IMR-90 (cell line): ENCODE results near the gene AFAP1L1. TPM values are rescaled to one million over a fixed set of nuclear protein-coding genes. Genes with fewer than 3 reads are reported as not detected.

Source experiments
- ATAC-seq: fragments of 200-7000 bp; cut with Tn5 transposase; 2 replicates; pipeline ENCODE4 v1.9.1; 2020; ENCODE audit warnings: low read depth, mild to moderate bottlenecking, moderate library complexity
- BruUV-seq: library from RNA; stranded (reverse); fragments of 400-500 nt; replicated peaks from 2 replicates; lab custom pipeline; 2021; lab: Mats Ljungman, UMichigan
- CTCF ChIA-PET: fragments of 300-600 bp; formaldehyde crosslinking; extraction: SDS; loops from one replicate; lab custom pipeline; 2021; ENCODE audit warnings: antibody characterized with exemption; lab: Yijun Ruan, JAX
- POLR2A ChIA-PET: fragments of 300-600 bp; sonication (Branson Sonifier 250); formaldehyde crosslinking; loops from one replicate; lab custom pipeline; 2022; ENCODE audit warnings: antibody characterized with exemption; ENCODE audit not compliant: unreplicated experiment; lab: Charles Lee
- DNase-seq: peaks from one replicate; pipeline ENCODE4 v3.0.0; 2013
- H2AFZ ChIP-seq: replicated peaks from 2 replicates; pipeline ENCODE3; 2013; ENCODE audit warnings: low read length, mild to moderate bottlenecking; ENCODE audit not compliant: poor library complexity
- H2AK5ac ChIP-seq: 2 replicates; pipeline ENCODE4 v1.6.1; 2013; ENCODE audit warnings: low read depth, low read length, inconsistent platforms
- H2AK9ac ChIP-seq: replicated peaks from 2 replicates; pipeline ENCODE3; 2013; ENCODE audit warnings: mild to moderate bottlenecking, low read depth, low read length, moderate library complexity; ENCODE audit not compliant: poor library complexity
- H2BK120ac ChIP-seq: 2 replicates; pipeline ENCODE4 v1.6.1; 2013; ENCODE audit warnings: low read depth, low read length, inconsistent platforms
- H2BK15ac ChIP-seq: 3 replicates; pipeline ENCODE4 v1.6.1; 2013; ENCODE audit warnings: low read depth, low read length, inconsistent platforms
- H2BK20ac ChIP-seq: 2 replicates; pipeline ENCODE4 v1.6.1; 2013; ENCODE audit warnings: low read depth, mild to moderate bottlenecking, inconsistent platforms, low read length, moderate library complexity
- H2BK5ac ChIP-seq: 2 replicates; pipeline ENCODE4 v1.6.1; 2013; ENCODE audit warnings: mild to moderate bottlenecking, low read depth, low read length, inconsistent platforms; ENCODE audit not compliant: poor library complexity, severe bottlenecking
- H3K14ac ChIP-seq: replicated peaks from 2 replicates; pipeline ENCODE4 v1.6.1; 2013; ENCODE audit warnings: low read depth, low read length, inconsistent platforms
- H3K18ac ChIP-seq: 2 replicates; pipeline ENCODE4 v1.6.1; 2013; ENCODE audit warnings: low read depth, low read length, control low read depth
- H3K23ac ChIP-seq: 2 replicates; pipeline ENCODE4 v1.6.1; 2013; ENCODE audit warnings: low read depth, low read length, inconsistent platforms
- H3K27ac ChIP-seq: 2 replicates; pipeline ENCODE4 v1.5.1; 2013; ENCODE audit warnings: mild to moderate bottlenecking, control low read depth, low read length; ENCODE audit not compliant: insufficient read depth
- H3K27me3 ChIP-seq: 2 replicates; pipeline ENCODE4 v1.6.1; 2013; ENCODE audit warnings: low read length; ENCODE audit not compliant: control insufficient read depth, insufficient read depth
- H3K36me3 ChIP-seq: 2 replicates; pipeline ENCODE4 v1.6.1; 2013; ENCODE audit warnings: low read length, mixed read lengths; ENCODE audit not compliant: control insufficient read depth, insufficient read depth
- H3K4ac ChIP-seq: 2 replicates; pipeline ENCODE4 v1.6.1; 2013; ENCODE audit warnings: low read depth, low read length, inconsistent platforms
- H3K4me1 ChIP-seq: 2 replicates; pipeline ENCODE4 v1.6.1; 2013; ENCODE audit warnings: low read length, mixed read lengths; ENCODE audit not compliant: control insufficient read depth, insufficient read depth
- H3K4me2 ChIP-seq: 2 replicates; pipeline ENCODE4 v1.6.1; 2013; ENCODE audit warnings: low read depth, mild to moderate bottlenecking, control low read depth, low read length, moderate library complexity
- H3K4me3 ChIP-seq: 2 replicates; pipeline ENCODE4 v1.5.1; 2013; ENCODE audit warnings: low read depth, mild to moderate bottlenecking, control low read depth, low read length, moderate library complexity; ENCODE audit not compliant: insufficient read depth
- H3K56ac ChIP-seq: 2 replicates; pipeline ENCODE4 v1.6.1; 2013; ENCODE audit warnings: low read length, inconsistent platforms; ENCODE audit not compliant: insufficient read depth; ENCODE audit errors: extremely low read depth
- H3K79me1 ChIP-seq, 2 experiments: 2 replicates each; pipeline ENCODE4 v1.6.1; 2013; ENCODE audit warnings: low read length in 2 of 2, inconsistent platforms in 1 of 2, low read depth in 1 of 2
- H3K9ac ChIP-seq: 2 replicates; pipeline ENCODE4 v1.6.1; 2013; ENCODE audit warnings: low read depth, low read length, control low read depth
- H3K9me1 ChIP-seq: 2 replicates; pipeline ENCODE4 v1.6.1; 2013; ENCODE audit warnings: low read length, inconsistent platforms; ENCODE audit not compliant: insufficient read depth
- H3K9me3 ChIP-seq: 2 replicates; pipeline ENCODE4 v1.6.1; 2013; ENCODE audit warnings: low read length; ENCODE audit not compliant: control insufficient read depth, insufficient read depth
- H4K20me1 ChIP-seq: 2 replicates; pipeline ENCODE4 v1.6.1; 2013; ENCODE audit warnings: low read length, inconsistent platforms; ENCODE audit not compliant: insufficient read depth
- H4K5ac ChIP-seq: 2 replicates; pipeline ENCODE4 v1.6.1; 2013; ENCODE audit warnings: mild to moderate bottlenecking, low read depth, low read length, control low read depth
- H4K8ac ChIP-seq, 2 experiments: 2 replicates each; pipeline ENCODE4 v1.6.1; 2013; ENCODE audit warnings: low read depth in 2 of 2, low read length in 2 of 2, control low read depth in 1 of 2, inconsistent platforms in 1 of 2
- H4K91ac ChIP-seq: 2 replicates; pipeline ENCODE4 v1.6.1; 2013; ENCODE audit warnings: low read depth, low read length, inconsistent platforms; ENCODE audit not compliant: insufficient read depth
- BHLHE40 ChIP-seq: fragments of 150-350 bp; IDR thresholded peaks from 2 replicates; pipeline ENCODE4 v1.6.1; 2016; ENCODE audit warnings: mild to moderate bottlenecking, low read depth, low read length
- CEBPB ChIP-seq: IDR thresholded peaks from 2 replicates; pipeline ENCODE4 v1.6.1; 2012; ENCODE audit warnings: low read depth, low read length, improper control_type of control experiment
- MAFK ChIP-seq: IDR thresholded peaks from 2 replicates; pipeline ENCODE4 v1.6.1; 2012; ENCODE audit warnings: low read depth, low read length, improper control_type of control experiment
- MAZ ChIP-seq: IDR thresholded peaks from 2 replicates; pipeline ENCODE4 v1.6.1; 2012; ENCODE audit warnings: low read depth, mild to moderate bottlenecking, low read length, improper control_type of control experiment, moderate library complexity, borderline replicate concordance
- NFE2L2 ChIP-seq: fragments of 150-350 bp; IDR thresholded peaks from 2 replicates; pipeline ENCODE4 v1.6.1; 2016; ENCODE audit warnings: low read depth, mild to moderate bottlenecking, low read length
- POLR2A ChIP-seq: IDR thresholded peaks from 2 replicates; pipeline ENCODE4 v1.6.1; 2012; ENCODE audit warnings: mild to moderate bottlenecking, low read depth, low read length
- RCOR1 ChIP-seq: IDR thresholded peaks from 2 replicates; pipeline ENCODE4 v1.6.1; 2012; ENCODE audit warnings: mild to moderate bottlenecking, low read length, improper control_type of control experiment; ENCODE audit not compliant: insufficient replicate concordance
- WGBS, 2 experiments: methylation state at CpG; one replicate each; pipeline versions ENCODE4 v1.1.5 to v1.1.7; 2013; ENCODE audit warnings: missing lambda C conversion rate in 2 of 2; ENCODE audit not compliant: insufficient read length in 1 of 2; ENCODE audit errors: extremely low coverage in 2 of 2; 5-methylcytosine and 5-hydroxymethylcytosine counted together
- dilution Hi-C: fragments of 300-500 bp; cut with HindIII; formaldehyde crosslinking; loops from one replicate; pipeline ENCODE4 v1.14.3; 2018; ENCODE audit warnings: low sequenced_read_pairs; ENCODE audit not compliant: unreplicated experiment
- in situ Hi-C: fragments of 300-500 bp; cut with MboI; formaldehyde crosslinking; loops from 3 replicates; pipeline ENCODE4 v1.14.3; 2019; ENCODE audit warnings: low sequenced_read_pairs, inconsistent platforms, mixed read lengths
- intact Hi-C: fragments of 100-400 bp; cut with micrococcal nuclease; formaldehyde crosslinking; loops from 2 replicates; pipeline ENCODE4 v1.10.0; 2022
- polyA plus RNA-seq, 3 experiments: library from polyadenylated mRNA; depleted of rRNA; stranded (reverse); fragments of >200 nt; gene quantifications; 2 replicates each; pipeline ENCODE4 v1.2.3, GENCODE V29; 2012; ENCODE audit warnings: low replicate concordance in 1 of 3
- total RNA-seq: library from RNA; depleted of rRNA; stranded (reverse); fragments of >200 nt; gene quantifications from 2 replicates; pipeline ENCODE4 v1.2.3, GENCODE V29; 2012
- TF ChIP-seq, protein P1 (sequence below): conservative IDR thresholded peaks from 2 replicates; pipeline ENCODE4 v1.5.1; 2012; ENCODE audit warnings: mild to moderate bottlenecking, low read depth, low read length, improper control_type of control experiment

AFAP1L1 gene
- total and polyA plus RNA-seq, 2 of the 4 experiments (the other 2 are of a cell fraction) = 3.3 to 5.7 TPM

DNA sequence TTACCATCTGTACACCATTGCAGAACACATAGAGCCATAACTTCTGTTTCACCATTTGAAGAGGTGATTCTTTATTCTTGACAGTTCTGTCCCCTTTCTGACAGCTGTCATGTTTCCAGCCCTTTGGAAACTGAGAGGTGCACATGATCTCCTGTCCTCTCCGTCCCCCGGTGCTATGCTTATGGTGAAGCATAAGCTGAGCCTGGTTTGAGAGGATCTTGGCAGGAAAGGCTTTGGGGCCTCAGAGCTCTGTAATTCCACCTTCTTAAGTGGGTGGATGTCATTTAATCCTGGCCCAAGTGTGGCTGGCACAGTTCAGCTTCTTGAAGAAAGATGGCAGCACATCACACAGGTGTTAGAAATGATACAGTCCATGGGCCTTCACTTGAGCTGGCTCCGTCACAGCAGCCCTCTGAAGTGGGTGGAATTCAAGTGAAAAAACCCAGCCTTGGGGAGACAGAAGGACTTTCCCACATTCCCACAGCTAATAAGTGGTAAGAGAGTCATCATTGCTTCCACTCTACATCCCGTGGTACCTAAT lies 43.0 kb downstream of the AFAP1L1 start:
- no peak overlapping the region for H2BK120ac ChIP-seq
- H3K4me2 ChIP-seq = no peak overlapping the region
- no peaks in the 10 kb centered on the region for H3K36me3 ChIP-seq
- in situ Hi-C loops = no loop called here
- no peak overlapping the region for H3K4me3 ChIP-seq
- dilution Hi-C loops = no loop called here
- H4K8ac ChIP-seq = no peak overlapping the region
- no peak overlapping the region for H4K5ac ChIP-seq
- H2BK20ac ChIP-seq = no peak overlapping the region
- no peak overlapping the region for H2AK9ac ChIP-seq
- H4K91ac ChIP-seq = no peak overlapping the region
- no CpG with 5 or more reads among the region's 4 CpGs for WGBS, 2 experiments
- no peaks in the 10 kb centered on the region for H3K27me3 ChIP-seq
- DNase-seq (no peak), ATAC-seq (no peak)
- H3K9me1 ChIP-seq = 0 out of 2 replicates have a peak, but pooled peaks cover 16% of the 10 kb centered on the region
- CTCF ChIA-PET = interaction anchor here (0.9 to 2.7 kb wide), 2 partner anchors 28 to 53 kb away, joined by 3 to 8 read pairs; no protein-coding TSS in a partner anchor
- no peak overlapping the region for H3K4ac ChIP-seq
- intact Hi-C loops = no loop called here
- H2AK5ac ChIP-seq = no peak overlapping the region
- H3K9me3 ChIP-seq = no peaks in the 10 kb centered on the region
- TF ChIP-seq BHLHE40 (no peak), MAFK (no peak), RCOR1 (no peak), MAZ (no peak), CEBPB (no peak), POLR2A (no peak), NFE2L2 (no peak)
- TF ChIP-seq, protein P1, sequence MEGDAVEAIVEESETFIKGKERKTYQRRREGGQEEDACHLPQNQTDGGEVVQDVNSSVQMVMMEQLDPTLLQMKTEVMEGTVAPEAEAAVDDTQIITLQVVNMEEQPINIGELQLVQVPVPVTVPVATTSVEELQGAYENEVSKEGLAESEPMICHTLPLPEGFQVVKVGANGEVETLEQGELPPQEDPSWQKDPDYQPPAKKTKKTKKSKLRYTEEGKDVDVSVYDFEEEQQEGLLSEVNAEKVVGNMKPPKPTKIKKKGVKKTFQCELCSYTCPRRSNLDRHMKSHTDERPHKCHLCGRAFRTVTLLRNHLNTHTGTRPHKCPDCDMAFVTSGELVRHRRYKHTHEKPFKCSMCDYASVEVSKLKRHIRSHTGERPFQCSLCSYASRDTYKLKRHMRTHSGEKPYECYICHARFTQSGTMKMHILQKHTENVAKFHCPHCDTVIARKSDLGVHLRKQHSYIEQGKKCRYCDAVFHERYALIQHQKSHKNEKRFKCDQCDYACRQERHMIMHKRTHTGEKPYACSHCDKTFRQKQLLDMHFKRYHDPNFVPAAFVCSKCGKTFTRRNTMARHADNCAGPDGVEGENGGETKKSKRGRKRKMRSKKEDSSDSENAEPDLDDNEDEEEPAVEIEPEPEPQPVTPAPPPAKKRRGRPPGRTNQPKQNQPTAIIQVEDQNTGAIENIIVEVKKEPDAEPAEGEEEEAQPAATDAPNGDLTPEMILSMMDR = no peak
- no peak overlapping the region for H2BK15ac ChIP-seq
- H3K18ac ChIP-seq = no peak overlapping the region
- H3K56ac ChIP-seq = no peak overlapping the region
- no TSS peak for BruUV-seq
- H3K4me1 ChIP-seq = peaks cover 2% of the 10 kb centered on the region; the same call in 1 of the 2 replicates
- H3K79me1 ChIP-seq = no peaks in the 10 kb centered on the region
- H3K23ac ChIP-seq = no peak overlapping the region
- no peak overlapping the region for H3K14ac ChIP-seq
- no peak overlapping the region for H2BK5ac ChIP-seq
- POLR2A ChIA-PET = no interaction called here
- no peak overlapping the region for H2AFZ ChIP-seq
- no peaks in the 10 kb centered on the region for H4K20me1 ChIP-seq
- H3K27ac ChIP-seq = no peak overlapping the region
- H3K9ac ChIP-seq = no peak overlapping the region
